MM.1S (cell line): Measurements from ENCODE around the gene GPR142.

Experiments used
- DNase-seq: peaks from one replicate; pipeline ENCODE4 v3.0.0-alpha.2; 2015
- H2AFZ ChIP-seq: fragments of 300-600 bp; sonication (generic); 2 replicates; pipeline ENCODE4 v1.6.0; 2016; ENCODE audit warnings: antibody characterized with exemption, low read length
- H3F3A ChIP-seq: fragments of 300-600 bp; sonication (generic); 2 replicates; pipeline ENCODE4 v1.6.1; 2016; ENCODE audit warnings: mild to moderate bottlenecking, antibody characterized with exemption, low read length, moderate library complexity, mixed read lengths; ENCODE audit not compliant: insufficient read depth
- H3K27ac ChIP-seq: fragments of 300-600 bp; sonication (generic); 2 replicates; pipeline ENCODE4 v1.5.1; 2016; ENCODE audit warnings: mild to moderate bottlenecking, low read length
- H3K27me3 ChIP-seq: fragments of 300-600 bp; sonication (generic); replicated peaks from 2 replicates; pipeline ENCODE4 v1.6.0; 2016; ENCODE audit warnings: low read length; ENCODE audit not compliant: insufficient read depth
- H3K36me3 ChIP-seq: fragments of 300-600 bp; sonication (generic); replicated peaks from 2 replicates; pipeline ENCODE4 v1.6.1; 2016; ENCODE audit warnings: mild to moderate bottlenecking, low read length, mixed read lengths; ENCODE audit not compliant: insufficient read depth
- H3K4me1 ChIP-seq: fragments of 300-600 bp; sonication (generic); 2 replicates; pipeline ENCODE4 v1.6.1; 2016; ENCODE audit warnings: low read length, mixed read lengths
- H3K4me2 ChIP-seq: fragments of 300-600 bp; sonication (generic); 2 replicates; pipeline ENCODE4 v1.6.0; 2016; ENCODE audit warnings: low read depth, low read length
- H3K4me3 ChIP-seq: fragments of 300-600 bp; sonication (generic); 2 replicates; pipeline ENCODE4 v1.5.1; 2016; ENCODE audit warnings: low read length, mixed read lengths
- H3K79me2 ChIP-seq: fragments of 300-600 bp; sonication (generic); 2 replicates; pipeline ENCODE4 v1.6.1; 2016; ENCODE audit warnings: mixed run types, low read length, mixed read lengths
- H3K9ac ChIP-seq: fragments of 300-600 bp; sonication (generic); 2 replicates; pipeline ENCODE4 v1.6.1; 2016; ENCODE audit warnings: low read length, mixed read lengths
- H3K9me2 ChIP-seq: fragments of 300-600 bp; sonication (generic); replicated peaks from 2 replicates; pipeline ENCODE4 v1.6.1; 2016; ENCODE audit warnings: mild to moderate bottlenecking, low read length, mixed read lengths; ENCODE audit not compliant: insufficient read depth
- H3K9me3 ChIP-seq: fragments of 300-600 bp; sonication (generic); replicated peaks from 2 replicates; pipeline ENCODE4 v1.6.1; 2016; ENCODE audit warnings: mild to moderate bottlenecking, low read length, mixed read lengths; ENCODE audit not compliant: insufficient read depth
- H4K20me1 ChIP-seq: fragments of 300-600 bp; sonication (generic); 2 replicates; pipeline ENCODE4 v1.6.1; 2016; ENCODE audit warnings: mild to moderate bottlenecking, low read length, moderate library complexity, mixed read lengths; ENCODE audit not compliant: insufficient read depth
- CTCF ChIP-seq: fragments of 300-600 bp; sonication (generic); IDR thresholded peaks from 2 replicates; pipeline ENCODE4 v1.5.1; 2016; ENCODE audit warnings: antibody characterized with exemption, low read length, mixed read lengths
- EZH2 ChIP-seq: fragments of 300-600 bp; sonication (generic); optimal IDR thresholded peaks from 2 replicates; pipeline ENCODE3; 2017; ENCODE audit warnings: low read depth, mild to moderate bottlenecking, antibody characterized with exemption, low read length, mixed read lengths
- EZH2phosphoT487 ChIP-seq: fragments of 300-600 bp; sonication (generic); IDR thresholded peaks from 2 replicates; pipeline ENCODE4 v1.6.1; 2018; ENCODE audit warnings: antibody characterized with exemption, low read length

Gene GPR142

GRCh38 chr17:74413491-74413890 is 46.2 kb downstream of the GPR142 start:
- no peaks in the 10 kb centered on the region for H3F3A ChIP-seq
- H3K27ac ChIP-seq, result no peak overlapping the region
- TF ChIP-seq EZH2 (no peak), CTCF (no peak), EZH2phosphoT487 (no peak)
- no peaks in the 10 kb centered on the region for H4K20me1 ChIP-seq
- no peak for DNase-seq
- no peaks in the 10 kb centered on the region for H3K36me3 ChIP-seq
- no peak overlapping the region for H3K9ac ChIP-seq
- no peaks in the 10 kb centered on the region for H3K9me2 ChIP-seq
- no peaks in the 10 kb centered on the region for H3K79me2 ChIP-seq
- H3K4me1 ChIP-seq, result peaks cover 7% of the 10 kb centered on the region; the same call in 1 of the 2 replicates
- H3K27me3 ChIP-seq, result peaks cover 52% of the 10 kb centered on the region
- H3K9me3 ChIP-seq, result no peaks in the 10 kb centered on the region
- H3K4me2 ChIP-seq, result no peak overlapping the region
- no peak overlapping the region for H3K4me3 ChIP-seq
- H2AFZ ChIP-seq, result no peak overlapping the region

GRCh38 chr17:74414510-74414909 is 47.2 kb downstream of the GPR142 start:
- peaks cover 57% of the 10 kb centered on the region for H3K27me3 ChIP-seq
- no peak overlapping the region for H3K4me2 ChIP-seq
- H3K9ac ChIP-seq, result no peak overlapping the region
- no peaks in the 10 kb centered on the region for H3K36me3 ChIP-seq
- H4K20me1 ChIP-seq, result no peaks in the 10 kb centered on the region
- H2AFZ ChIP-seq, result no peak overlapping the region
- H3F3A ChIP-seq, result no peaks in the 10 kb centered on the region
- H3K4me3 ChIP-seq, result no peak overlapping the region
- TF ChIP-seq EZH2phosphoT487, result no peak
- TF ChIP-seq CTCF, result no peak
- TF ChIP-seq EZH2, result no peak
- no peaks in the 10 kb centered on the region for H3K9me3 ChIP-seq
- H3K4me1 ChIP-seq, result peaks cover 7% of the 10 kb centered on the region; the same call in 1 of the 2 replicates
- H3K9me2 ChIP-seq, result no peaks in the 10 kb centered on the region
- H3K79me2 ChIP-seq, result no peaks in the 10 kb centered on the region
- DNase-seq, result no peak
- H3K27ac ChIP-seq, result no peak overlapping the region

GRCh38 chr17:74415608-74416396 is 48.5 kb downstream of the GPR142 start:
- Histone ChIP-seq H2AFZ (no peak overlapping the region), H3K9me2 (no peaks in the 10 kb centered on the region), H3F3A (no peaks in the 10 kb centered on the region), H3K4me3 (no peak overlapping the region), H4K20me1 (no peaks in the 10 kb centered on the region), H3K79me2 (no peaks in the 10 kb centered on the region), H3K36me3 (no peaks in the 10 kb centered on the region), H3K27ac (no peak overlapping the region), H3K9me3 (no peaks in the 10 kb centered on the region), H3K27me3 (peaks cover 63% of the 10 kb centered on the region), H3K4me1 (peaks cover 7% of the 10 kb centered on the region; the same call in 1 of the 2 replicates), H3K4me2 (no peak overlapping the region), H3K9ac (no peak overlapping the region)
- DNase-seq, result no peak
- no peak for TF ChIP-seq EZH2phosphoT487
- no peak for TF ChIP-seq EZH2
- no peak for TF ChIP-seq CTCF
